NCI-H446 (cell line): ENCODE results near the gene B2M.
A peak's percentile ranks its signal among the peaks of the same experiment; 100 is the strongest.
"Not testable (repeated sequence)": the region's sequence is repeated elsewhere in the genome, so short reads cannot be mapped to it uniquely, and the experiment has no call there.

Experiments used
- DNase-seq, 2 experiments: peaks; one replicate each; lab custom pipeline; 2025; lab: John Stamatoyannopoulos, UW

B2M gene

GRCh38 chr15:44711096-44711742 lies at the start of gene B2M, which contains the start of gene PATL2:
B2M (plus strand) TSS chr15:44711517; CDS start chr15:44711547, 30 bp downstream.
PATL2 (minus strand) TSS chr15:44711323; CDS start chr15:44676490, 34,833 bp downstream.
- DNase-seq: peak; percentile 72 to 95

GRCh38 chr15:44661576-44661975 lies 49.7 kb upstream of the B2M start:
- DNase-seq: no peak

DNA sequence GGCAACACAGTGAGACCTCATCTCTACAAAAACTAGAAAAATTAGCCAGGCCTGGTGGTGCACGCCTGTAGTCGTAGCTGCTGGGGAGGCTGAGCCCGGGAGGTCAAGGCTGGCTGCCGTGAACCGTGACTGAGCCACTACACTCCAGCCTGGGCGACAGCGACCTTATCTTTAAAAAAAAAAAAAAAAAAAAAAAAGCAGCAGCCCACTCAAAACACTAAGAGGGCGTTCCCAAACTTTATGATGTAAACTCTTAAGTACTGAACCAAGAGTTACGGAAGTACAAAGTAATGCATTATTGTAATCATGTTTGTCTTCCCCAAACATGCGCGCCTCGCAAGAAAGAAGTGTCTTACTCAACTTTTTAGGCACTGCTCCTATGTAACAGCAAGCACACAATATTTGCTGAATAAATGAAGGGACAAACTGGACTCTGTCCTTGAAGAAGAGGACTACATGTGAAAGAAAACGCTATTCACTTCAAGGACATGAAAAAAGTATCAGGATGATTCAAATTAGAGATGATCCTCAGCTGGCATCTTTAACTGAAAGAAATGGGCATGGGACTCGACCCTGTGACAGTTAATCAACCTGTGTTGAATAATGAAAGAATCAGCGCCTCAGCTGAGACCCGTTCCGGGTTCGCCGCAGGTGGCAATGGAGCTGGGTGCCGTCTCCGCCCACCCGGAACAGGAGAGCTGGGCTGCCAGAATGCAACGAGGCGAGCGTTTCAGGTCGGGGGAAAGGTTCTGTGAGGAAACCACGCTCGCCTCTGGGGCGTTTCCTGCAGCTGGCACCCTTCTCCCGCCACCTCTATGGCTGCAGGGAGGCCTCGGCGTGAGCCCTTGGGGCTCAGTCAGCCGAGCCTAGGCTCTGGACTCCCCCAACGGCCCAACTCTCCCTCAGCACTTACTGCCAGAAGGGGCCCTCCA lies 48.6 kb upstream of the B2M start:
- DNase-seq: peak in 1 of 2 experiments; percentile 23

GRCh38 chr15:44663410-44664308 lies 47.7 kb upstream of the B2M start, which contains the start of gene SPG11:
SPG11 (minus strand) TSS chr15:44663662; CDS start chr15:44663647, 15 bp downstream.
- DNase-seq: peak; percentile 84 to 95

- DNase-seq: no peak
Observed at GRCh38 chr15:44666210-44667038, 44.9 kb upstream of the B2M start.

- DNase-seq: no peak
Observed at GRCh38 chr15:44667039-44667360, 44.3 kb upstream of the B2M start.

DNA sequence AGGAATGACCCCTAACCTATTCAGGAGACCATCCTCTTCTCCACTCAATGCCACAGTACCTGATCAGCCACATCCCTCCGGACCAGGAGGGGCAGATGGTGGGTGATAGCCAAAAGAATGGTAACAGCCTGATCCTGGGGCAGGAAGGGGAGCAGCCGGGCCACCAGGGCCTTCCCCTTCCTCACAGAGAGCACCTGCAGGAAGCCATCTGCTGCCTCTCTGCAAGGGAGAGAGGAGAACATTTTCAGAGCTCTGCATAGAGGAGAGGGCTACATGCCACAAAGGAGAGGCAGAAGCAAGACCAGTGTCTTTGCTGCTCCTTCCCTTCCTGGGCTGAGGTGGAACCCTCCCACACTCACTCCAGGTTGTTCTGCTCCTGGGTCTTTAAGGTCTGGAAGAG lies 42.4 kb upstream of the B2M start:
- no peak for DNase-seq

- DNase-seq: no peak
Observed at GRCh38 chr15:44670087-44670950, 41.0 kb upstream of the B2M start.

DNA sequence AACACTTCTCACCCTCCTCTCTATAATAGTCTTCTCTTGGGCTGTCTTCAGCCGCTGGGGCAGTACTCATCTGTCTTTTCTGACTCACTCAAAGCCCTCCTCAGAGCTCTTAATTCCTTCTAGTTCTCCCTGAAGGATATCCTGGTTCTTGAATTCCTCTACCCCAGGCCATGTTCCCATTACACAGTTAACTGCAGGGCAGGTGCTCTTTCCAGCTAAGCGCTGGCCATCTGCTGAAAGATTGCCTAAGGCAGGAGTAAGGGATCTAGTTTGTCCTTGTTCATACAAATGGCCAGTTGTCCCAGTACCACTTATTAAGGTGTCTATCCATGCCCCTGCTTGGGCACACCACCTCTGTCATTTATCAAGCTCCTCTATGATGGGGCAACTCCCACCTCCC lies 37.7 kb upstream of the B2M start:
- DNase-seq: no peak

DNA sequence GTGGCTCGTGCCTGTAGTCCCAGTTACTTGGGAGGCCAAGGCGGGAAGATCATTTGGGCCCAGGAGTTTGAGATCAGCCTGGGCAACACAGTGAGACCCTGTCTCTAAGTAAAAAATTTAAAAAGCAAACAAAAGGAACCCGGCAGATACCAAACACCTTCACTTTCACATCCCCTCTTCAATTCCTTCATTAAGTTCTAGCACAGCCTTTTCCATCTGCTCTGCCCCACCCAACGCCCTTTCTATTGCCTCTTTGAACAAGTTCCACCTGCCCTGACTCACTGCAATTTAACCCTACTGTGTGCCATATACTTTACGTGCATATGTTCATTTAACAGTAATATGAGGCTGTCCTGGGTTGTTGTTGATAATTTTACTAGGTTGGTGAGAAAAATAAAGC lies 35.4 kb upstream of the B2M start:
- no peak for DNase-seq

DNA sequence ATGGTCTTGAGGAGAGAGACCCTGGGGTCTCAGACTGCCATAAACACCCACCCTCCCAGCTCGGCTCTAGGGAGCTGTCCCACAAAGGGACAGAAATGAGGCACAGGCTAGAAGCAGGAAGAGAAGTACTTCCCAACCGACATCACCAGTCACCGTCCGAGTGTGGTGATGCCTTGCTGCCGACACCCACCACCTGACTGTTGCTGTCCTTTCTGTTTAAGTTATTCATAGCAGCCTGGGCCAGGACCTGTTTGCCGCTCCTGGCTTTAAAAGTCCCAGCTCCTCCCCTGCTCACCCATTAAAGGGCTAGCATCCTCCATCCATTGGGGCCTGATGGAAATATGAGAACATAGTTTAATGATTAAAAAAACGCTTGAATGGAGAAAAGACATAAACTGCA lies 34.6 kb upstream of the B2M start:
- DNase-seq: no peak

- no peak for DNase-seq
Observed at GRCh38 chr15:44682211-44682610, 29.1 kb upstream of the B2M start.

GRCh38 chr15:44682809-44683682 lies 28.3 kb upstream of the B2M start:
- DNase-seq: not testable (repeated sequence)

DNA sequence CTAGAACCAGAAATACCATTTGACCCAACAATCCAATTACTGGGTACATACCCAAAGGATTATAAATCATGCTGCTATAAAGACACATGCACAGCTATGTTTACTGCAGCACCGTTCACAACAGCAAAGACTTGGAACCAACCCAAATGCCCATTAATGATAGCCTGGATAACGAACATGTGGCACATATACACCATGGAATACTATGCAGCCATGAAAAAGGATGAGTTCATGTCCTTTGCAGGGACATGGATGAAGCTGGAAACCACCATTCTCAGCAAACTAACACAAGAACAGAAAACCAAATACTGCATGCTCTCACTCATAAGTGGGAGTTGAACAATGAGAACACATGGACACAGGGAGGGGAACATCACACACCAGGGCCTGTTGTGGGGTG lies 22.0 kb upstream of the B2M start:
- DNase-seq: not testable (repeated sequence)

DNA sequence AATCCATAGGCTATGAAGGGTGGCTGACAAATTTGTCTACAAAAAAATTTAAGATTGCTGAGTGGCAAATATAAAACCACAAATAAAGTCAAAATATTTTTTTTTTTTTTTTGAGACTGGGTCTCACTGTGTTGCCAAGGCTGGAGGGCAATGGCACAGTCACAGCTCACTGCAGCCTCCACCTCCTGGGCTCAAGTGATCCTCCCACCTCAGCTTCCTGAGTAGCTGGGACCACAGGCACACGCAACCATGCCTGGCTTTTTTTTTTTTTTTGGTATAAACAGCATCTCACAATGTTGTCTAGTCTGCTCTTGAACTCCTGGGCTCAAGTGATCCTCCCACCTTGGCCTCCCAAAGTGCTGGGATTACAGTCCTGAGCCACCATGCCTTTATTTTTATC lies 21.1 kb upstream of the B2M start:
- DNase-seq: not testable (repeated sequence)

GRCh38 chr15:44692659-44693058 lies 18.7 kb upstream of the B2M start:
- no peak for DNase-seq

DNA sequence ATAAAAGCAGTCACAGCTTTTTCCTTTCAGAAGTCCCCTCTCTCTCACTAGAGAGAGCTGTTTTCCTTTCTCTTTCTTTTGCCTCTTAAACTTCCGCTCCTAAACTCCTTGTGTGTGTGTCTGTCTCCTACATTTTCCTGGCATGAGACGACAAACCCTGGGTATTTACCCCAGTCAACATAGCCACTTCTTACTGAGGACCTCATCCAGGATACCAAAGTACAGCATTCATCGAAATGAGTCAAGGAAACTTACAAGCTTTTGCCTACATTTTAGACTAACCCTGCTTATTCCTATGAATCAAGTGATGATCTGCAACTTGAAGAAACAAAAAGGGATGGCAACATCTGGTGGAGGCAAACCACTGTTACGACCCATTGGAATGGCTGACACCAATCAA lies 16.9 kb upstream of the B2M start:
- no peak for DNase-seq

DNA sequence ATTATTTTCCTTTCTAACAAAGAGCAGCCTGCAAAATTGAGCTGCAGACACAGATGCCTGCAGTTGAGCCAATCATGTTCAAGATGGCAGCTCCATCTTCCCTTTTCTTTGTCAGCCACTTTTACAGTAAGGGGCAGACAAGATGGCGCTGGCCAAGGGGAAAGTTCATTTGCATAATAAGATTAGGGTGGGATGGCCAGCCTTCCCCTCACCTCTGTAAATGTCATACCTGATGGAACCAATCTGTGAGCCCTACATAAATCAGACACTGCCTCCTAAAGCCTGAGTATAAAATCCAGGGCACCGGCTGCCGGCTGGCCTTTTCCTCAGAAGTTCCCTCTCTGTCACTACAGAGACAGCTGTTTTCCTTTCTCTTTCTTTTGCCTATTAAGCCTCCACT lies 16.0 kb upstream of the B2M start:
- no peak for DNase-seq

- no peak for DNase-seq
Observed at GRCh38 chr15:44697014-44697413, 14.3 kb upstream of the B2M start.
